GM10266 (cell line): ENCODE results near the gene IRS1.

Source experiments
- DNase-seq: peaks from one replicate; pipeline ENCODE4 v3.0.0; 2012; ENCODE audit errors: extremely low spot score
- CTCF ChIP-seq: IDR thresholded peaks from 2 replicates; pipeline ENCODE4 v1.5.1; 2012; ENCODE audit warnings: mild to moderate bottlenecking, low read depth; ENCODE audit not compliant: control insufficient read depth, insufficient read depth; ENCODE audit errors: missing control alignments

IRS1 gene

GRCh38 chr2:226725126-226725860 lies 74.3 kb downstream of the IRS1 start:
- no peak for TF ChIP-seq CTCF
- no peak for DNase-seq

GRCh38 chr2:226721541-226721940 lies 78.1 kb downstream of the IRS1 start:
- no peak for DNase-seq
- no peak for TF ChIP-seq CTCF

- no peak for TF ChIP-seq CTCF
- DNase-seq, result no peak
These were observed 78.7 kb downstream of the IRS1 start for GRCh38 chr2:226720948-226721347.

DNA sequence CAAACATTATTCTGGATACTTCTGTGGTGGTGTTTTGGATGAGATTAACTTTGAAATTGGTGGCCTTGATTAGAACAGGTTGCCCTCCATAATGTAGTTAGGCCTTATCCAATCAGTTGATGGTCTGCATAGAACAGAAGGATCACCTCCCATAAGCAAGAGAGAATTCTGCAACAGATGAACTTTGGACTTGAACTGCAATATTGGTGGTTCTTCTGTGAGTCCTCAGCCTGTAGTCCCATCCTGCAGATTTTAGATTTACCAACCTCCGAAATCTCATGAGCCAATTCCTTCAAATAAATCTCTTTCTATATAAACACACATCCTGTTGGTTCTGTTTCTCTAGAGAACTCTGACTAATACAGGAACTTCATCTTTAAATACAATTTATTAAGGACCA lies 81.9 kb downstream of the IRS1 start:
- TF ChIP-seq CTCF, result no peak
- DNase-seq, result no peak

GRCh38 chr2:226716126-226716525 lies 83.5 kb downstream of the IRS1 start:
- TF ChIP-seq CTCF, result no peak
- no peak for DNase-seq

GRCh38 chr2:226715347-226715990 lies 84.2 kb downstream of the IRS1 start:
- no peak for TF ChIP-seq CTCF
- no peak for DNase-seq

- no peak for TF ChIP-seq CTCF
- no peak for DNase-seq
These were observed 86.7 kb downstream of the IRS1 start for GRCh38 chr2:226712941-226713340.
